ENCODE data around the gene SP7.
"Not testable (repeated sequence)": the region's sequence is repeated elsewhere in the genome, so short reads cannot be mapped to it uniquely, and the experiment has no call there.

Gene SP7

DNA sequence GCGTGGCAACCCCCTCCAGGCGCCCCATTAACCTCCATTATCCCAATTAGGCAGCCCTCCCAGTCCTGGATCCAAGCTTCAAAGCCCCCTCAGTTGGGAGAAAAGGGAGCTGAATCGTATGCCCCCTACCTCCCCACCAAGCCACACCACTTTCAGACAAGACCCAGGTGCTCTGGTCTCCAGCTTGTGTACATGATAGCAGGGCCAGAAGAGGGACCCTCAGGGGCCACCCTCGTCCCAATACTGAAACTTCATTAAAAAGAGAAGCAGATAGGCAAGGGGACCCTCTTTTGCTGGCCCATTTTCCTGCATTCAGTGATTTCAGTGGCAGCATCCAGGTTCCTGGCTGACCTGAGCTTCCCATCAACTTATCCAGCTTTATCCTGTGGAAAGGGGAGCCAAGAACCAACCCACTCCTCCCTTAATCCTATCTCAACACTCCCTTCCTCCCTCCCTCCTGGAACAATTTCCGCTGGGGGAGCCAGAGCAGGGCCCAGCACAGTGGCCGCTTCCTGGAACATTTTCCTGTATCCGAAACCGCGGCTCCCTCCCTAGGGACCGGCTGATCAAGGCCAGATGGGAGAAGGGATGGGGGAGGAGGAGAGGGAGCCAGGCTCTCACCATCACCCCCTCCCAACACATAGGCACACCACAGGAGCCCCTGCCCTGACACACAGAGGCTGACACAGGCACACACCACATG is 9.5 kb upstream of the SP7 start:
- no peak for DNase-seq

DNA sequence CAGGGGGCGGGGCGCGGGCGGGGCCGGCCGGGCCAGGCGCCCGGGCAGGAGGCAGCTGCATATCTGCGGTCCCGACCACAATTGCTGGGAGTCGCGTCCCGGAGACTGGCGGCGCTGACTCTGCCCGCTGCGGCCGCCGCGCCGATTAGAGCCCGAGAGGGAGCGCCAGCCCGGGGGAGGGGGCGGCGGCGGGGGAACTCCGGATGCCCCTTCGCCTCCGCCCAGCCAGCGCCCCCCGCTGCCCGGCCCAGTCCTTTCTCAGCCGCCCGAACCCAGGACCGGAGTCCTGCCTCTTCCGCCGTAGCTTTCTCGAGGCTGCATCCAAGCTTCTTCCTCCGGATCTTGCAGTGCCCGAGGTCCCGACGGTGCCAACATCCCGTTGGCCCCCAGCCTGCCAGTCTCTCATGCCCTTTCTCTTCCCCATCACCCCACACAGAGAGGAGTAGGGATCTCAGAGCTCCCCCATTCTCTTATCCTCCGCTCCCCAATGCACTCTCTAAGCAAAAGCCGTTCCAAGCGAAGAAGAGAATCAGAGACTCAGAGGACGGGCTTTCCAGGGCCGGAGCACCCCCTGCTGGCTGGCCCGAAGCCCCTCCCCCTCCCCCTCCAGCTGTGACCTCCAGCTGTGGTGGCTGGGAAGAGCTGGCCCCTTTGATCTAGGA is 8.8 kb upstream of the SP7 start:
- DNase-seq: peak; percentile 69

DNA sequence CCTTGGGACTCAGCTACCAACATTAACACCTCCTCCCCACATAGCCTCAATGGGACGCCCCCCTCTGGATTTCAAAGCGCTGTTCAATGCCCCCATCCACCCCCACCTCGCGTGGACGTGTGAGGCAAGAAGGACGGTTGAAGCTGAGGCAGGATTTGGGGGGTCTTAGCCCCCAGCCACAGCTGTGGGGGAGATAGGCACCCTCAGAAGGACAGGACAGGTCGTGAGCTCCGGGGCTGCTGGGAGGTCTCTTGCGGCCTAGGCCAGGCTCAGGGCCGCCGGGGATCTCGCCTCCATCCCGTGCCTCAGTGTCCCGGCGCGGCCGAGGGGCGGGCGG is 8.3 kb upstream of the SP7 start:
- DNase-seq: no peak

DNA sequence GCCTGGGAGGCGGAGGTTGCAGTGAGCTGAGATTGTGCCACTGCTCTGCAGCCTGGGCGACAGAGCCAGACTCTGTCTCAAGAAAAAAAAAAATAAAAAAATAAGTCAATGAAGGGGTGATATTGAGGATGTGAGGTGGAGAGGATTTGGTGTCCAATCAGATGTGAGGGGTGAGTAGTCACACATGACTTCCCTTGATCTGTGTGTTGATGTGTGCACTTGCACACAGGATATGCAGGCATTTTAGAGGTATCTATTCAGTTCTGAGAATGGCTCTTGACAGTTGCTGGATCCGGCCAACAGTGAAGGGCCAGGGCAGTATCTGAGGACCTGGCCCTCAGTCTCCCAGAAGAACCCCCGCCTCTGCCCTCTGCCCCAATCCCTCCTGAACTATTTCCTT is 7.8 kb upstream of the SP7 start:
- no peak for DNase-seq

DNA sequence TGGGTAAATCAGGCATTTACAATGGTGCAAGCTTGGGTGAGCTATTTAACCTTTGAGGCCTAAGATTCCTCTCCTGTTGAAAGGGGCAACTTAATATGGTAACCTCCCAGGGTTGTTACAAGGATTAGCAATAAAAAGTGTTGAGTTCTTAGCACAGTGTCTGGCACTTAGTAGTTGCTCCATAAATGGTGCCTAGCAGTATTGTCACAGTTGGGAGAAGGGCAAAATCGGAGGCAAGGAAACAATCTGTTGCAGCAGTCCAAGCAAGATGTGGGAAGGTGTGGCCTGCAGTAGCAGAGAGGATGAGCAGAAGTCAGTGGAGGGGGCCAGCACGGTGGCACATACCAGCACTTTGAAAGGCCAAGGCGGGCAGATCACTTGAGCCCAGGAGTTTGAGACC is 7.3 kb upstream of the SP7 start:
- no peak for DNase-seq

DNA sequence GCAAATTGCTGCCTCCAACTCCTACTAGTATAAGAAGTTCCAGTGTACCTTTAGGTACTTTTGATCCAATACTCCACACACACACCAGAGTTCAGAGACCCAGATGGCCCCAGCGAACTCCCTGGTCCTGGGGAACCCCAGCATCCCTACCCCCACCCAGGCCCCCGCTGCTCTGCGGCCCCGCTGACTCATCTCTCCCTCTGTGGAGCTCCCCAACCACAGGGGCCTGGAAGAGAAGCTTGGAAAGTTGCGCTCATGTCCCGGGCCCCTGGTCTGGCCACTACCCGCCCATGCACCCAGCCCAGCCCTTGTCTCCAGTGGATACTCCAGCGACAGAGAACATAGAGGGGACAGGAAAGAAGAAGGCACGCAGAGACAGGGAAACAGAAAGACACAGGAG is 4.2 kb upstream of the SP7 start:
- DNase-seq: no peak

DNA sequence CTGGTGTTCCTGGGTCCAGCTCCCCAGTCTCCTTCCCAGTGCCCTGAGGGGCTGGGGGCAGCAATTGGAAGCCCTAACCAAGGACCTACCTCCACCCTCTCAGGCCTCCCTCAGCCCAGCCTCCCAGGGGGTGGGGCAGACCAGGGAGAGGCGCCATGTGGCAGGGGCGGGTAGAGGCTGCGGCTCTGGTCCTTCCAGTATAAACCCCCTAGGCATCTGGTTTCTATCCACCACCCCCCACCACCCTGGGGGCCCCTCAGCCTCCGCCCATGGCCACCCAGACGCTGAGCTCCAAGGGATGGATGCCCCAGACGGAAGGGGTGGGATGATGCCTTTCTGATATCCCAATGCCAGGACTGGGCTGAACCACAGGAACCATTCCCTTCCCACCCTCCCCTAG is 2.8 kb upstream of the SP7 start:
- DNase-seq: no peak

DNA sequence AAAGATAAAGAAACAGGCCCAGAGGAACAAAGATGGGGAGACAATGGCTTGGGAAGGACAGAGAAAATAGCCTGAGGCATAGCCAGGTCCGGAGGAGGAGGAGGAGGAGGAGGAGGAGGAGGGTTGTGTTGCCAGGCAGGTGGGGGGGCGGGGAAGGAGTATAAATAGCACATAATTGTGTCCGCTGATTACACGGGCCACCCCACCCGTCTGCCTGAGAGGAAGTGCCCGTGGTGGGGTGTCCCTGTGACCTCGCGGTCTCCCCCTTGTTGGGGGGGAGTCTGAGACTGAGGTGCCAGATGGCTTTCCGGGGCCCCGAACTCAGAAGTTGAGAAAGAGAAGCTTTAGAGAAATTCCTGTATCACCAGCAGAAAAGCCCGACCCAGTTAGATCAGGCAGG is 1.9 kb upstream of the SP7 start:
- DNase-seq: no peak

DNA sequence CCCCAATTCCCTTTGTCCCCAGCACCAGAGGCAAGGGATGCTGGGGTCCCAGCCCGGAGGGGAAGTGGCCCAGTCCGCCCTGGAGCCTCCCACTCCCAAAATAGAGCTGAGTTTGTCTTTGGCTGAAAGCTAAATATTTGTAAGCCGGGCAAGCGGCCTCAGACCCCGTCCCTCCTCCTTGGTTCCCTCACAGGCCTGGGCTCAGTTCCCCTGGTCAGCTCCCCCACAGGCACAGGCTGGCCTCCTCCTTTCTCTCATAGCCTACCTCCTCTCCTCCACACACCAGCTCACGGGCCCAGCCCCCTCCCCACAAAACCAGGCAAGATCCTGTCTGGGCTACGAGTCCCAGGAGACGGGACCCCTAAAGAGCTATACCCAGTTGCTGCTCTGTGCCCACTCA is 1.3 kb downstream of the SP7 start:
- no peak for DNase-seq

DNA sequence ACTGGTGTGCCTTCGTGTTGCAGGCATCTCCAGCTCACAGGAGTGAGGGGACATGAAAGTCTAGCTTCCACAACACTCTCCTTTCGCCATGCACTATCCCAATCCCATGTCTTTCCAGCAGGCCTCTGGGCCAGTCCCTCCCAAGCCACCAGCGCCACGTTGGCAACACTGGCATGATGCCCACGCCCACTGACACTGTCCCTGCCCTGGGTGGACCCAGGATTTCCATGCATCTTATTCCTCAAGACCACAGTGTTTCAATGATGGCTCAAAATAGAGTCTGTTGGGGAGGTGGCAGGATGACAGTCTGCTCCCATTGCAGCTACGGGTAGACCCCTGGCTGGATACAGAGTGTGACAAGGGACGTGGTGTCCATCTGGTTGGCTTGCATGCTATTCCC is 2.3 kb downstream of the SP7 start:
- DNase-seq: no peak

DNA sequence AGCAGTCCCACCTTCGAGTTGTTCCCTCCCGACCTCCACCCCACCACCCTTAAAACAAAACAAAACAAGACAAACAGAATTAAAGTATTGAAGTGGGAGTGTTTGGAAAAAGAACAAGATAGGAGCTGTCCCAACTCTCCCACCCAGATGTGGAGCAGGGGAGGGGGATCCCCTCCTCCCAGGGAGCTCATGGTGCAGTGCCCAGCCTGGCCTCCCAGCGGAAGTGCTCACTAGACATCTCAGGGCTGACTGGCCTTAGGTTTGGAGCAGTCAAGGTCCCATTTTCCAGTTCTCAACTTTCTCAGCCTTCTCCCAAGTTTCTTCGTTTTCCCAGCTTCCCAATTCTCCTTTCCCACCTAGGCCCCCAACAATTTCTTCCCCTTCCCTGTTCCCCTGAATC is 2.9 kb downstream of the SP7 start:
- DNase-seq: no peak

DNA sequence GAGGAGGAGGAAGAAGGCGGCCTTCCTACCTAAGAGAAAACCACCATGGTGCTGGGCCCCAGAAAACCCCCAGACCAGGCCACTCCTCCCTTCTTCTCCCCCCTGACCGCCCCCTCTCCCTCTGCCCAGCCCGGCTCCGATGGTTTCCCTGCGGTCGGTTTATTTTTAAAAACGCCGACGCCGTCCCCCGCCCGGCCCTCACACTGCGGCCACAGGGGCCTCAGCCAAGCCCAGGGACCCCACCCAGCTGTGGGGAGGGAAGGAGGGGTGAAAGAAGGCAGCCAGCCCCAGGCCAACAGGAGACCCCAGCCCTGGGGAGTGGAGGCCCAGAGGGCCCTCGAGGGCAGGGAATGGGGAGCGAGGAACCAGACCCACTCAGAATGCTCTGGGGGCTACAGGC is 3.4 kb downstream of the SP7 start:
- DNase-seq: no peak

DNA sequence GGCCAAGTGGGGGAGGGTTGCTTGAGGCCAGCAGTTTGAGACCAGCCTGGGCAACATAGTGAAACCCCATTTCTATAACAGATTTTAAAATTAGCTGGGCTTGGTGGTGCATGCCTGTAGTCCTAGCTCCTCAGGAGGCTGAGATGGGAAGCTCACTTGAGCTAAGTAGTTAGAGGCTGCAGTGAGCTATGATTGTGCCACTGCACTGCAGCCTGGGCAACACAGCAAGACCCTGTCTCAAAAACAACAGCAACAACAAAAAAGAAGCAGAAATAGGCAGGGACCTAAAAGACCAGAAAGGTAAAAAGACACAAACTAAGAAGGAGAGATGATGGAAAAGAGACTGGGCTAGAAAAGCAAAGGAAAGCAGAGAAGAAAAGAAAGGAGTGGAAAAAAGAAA is 3.8 kb downstream of the SP7 start:
- DNase-seq: not testable (repeated sequence)

DNA sequence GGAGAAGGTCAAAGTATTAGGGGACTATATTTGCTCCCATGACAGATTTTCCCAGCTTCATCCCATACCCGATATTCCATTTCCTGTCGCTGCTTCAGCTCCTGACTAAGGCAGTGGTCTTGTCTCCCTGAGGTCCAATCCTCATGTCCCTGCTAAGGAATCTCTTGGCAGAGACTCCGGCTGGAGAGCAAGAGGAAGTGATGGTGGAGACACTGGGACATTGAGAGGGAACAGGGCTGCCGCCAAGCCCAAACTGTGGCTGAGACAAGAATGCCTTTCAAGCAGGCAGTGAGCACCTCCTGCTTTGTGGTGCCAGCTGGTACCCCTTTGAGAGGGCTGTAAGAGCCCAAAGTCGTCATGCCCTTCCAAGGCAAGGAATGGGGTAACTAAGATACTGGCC is 5.5 kb downstream of the SP7 start:
- no peak for DNase-seq

DNA sequence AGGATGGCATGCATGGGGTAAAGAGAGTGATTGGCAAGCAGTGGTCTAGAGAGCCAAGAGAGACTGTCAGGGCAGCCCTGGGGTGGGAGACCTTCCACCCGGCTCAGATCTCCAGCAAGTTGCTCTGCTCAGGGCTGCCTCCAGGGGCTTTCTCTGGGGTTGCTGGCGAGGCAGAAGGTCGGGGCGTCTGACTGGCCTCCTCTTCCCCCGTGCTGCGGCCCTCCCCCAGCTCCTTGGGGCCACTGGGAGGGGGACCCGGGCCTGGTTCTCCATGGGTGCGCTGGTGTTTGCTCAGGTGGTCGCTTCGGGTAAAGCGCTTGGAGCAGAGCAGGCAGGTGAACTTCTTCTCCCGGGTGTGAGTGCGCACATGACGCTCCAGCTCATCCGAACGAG is 8.1 kb downstream of the SP7 start:
- no peak for DNase-seq

DNA sequence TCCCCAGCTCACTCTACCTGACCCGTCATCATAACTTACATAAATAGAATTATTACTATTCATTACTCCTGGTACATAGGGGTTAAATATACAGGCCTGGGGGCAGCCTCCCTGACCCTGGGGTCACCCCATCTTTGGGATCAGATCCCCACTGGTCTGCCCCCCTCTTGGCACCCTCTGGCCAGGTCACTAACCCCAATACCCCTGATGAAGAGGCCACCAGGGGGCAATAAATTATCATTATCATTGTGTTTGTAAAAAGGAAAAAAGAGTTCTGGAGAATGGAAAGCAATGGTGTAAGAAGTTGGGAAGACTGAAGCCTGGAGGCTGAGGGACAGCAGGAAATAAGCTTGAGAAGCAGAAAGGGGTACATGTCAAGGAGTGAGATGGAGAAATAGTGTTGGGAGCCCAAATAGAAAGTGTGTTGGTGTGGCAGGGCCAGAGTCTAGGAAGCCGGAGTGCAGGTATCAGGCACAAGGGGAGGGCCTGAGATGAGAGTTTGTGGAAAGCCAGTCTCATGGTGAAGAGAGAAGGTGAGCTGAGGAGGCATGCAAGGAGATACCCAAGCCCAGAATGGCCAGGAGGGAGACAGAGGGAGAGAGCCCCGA is 8.6 kb downstream of the SP7 start:
- peak; percentile 13 for DNase-seq

DNA sequence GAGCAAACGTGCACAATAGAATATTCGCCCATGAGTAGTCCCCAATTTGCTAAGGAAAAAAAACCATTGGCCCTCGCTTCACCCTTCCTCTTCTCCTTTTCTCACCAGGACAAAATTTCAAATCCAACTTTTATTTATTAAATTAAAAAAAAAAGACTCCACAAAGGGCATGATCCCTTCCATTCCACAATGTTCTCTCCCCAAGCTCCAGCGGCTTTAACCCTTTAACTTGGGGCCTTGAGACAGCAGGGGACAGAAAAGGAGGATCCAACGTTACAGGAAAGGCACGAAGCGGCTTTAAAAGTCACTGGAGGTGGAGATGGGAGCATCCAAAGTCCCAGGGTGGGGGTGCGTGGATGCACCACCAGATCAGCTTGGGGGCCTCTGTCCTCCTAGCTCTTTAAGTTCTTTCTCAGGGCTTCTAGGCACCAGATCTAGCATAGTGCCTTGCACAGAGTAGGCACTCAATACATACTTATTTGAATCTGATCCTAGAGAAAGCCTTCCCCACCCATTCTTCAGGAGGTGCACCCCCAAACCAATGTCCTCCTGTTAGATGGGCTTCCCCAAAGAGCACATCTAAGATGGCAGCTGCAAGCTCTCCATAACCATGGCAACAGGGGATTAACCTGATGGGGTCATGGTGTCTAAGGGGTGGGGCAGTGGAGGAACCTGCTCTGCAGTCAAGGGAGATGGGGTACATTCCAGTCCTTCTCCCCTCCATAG is 9.5 kb downstream of the SP7 start:
- no peak for DNase-seq

DNA sequence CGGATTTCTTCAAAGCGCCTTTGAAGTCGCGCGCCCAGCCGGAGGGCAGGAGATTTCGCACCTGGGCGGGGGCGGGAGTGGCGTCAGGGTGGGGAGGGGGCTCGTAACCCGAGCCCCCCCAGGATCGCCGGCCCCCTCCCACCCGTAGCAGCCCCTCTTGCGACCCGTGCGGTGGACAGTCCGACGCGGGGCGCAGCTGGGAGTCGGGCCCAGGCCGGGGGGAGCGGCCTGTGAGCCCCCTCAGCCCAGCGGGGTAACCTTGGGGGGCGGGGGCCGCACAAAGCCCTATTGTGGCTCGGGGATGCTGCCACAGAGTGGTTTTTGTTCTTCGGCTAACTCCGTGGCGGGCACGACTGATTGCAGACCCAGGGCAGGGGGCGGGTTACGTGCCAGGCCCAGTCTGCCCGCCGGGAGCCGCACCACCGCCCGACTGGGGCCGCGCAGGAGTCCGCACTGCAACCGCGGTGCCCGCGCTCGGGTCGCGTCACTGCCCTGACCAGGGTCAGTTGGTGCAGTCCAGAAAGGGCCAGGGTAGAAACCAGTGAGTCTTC is 10.6 kb downstream of the SP7 start:
- DNase-seq: no peak

DNA sequence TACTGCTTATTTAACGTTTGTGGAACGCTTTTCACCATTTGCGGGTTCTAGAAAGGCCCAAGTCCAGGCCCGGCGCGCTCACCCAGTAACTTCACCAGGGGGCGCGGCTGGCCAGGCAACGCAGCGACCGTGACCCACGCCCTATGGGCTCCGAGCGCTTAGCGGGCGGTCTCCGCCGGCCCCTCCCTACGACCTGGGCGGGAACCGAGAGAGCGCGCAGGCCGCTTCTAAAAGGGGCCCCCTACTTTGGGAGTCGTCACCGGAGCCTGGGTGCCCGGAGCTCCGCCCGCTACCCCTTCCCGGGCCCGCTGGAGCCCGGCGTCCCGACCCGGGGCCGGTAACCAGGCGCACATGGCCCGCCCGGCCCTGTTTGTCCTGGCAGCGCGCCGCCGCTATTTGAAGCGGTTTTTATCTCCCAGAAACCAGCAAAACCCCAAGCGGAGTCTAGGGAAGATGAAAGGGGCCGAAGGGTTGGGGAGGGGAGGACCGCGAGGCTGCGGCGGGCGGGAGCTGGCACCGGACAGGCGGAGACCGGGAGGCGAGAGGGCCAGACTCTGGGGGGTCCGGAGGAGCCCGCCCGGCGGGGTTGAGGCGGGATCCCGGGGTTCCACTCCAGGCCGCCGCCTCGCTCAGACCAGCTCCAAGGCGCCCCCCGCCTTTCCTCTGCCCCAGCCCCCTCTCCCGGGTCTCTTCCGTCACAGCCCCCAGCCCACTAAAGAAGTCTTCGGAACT is 11.2 kb downstream of the SP7 start:
- peak; percentile 87 for DNase-seq

DNA sequence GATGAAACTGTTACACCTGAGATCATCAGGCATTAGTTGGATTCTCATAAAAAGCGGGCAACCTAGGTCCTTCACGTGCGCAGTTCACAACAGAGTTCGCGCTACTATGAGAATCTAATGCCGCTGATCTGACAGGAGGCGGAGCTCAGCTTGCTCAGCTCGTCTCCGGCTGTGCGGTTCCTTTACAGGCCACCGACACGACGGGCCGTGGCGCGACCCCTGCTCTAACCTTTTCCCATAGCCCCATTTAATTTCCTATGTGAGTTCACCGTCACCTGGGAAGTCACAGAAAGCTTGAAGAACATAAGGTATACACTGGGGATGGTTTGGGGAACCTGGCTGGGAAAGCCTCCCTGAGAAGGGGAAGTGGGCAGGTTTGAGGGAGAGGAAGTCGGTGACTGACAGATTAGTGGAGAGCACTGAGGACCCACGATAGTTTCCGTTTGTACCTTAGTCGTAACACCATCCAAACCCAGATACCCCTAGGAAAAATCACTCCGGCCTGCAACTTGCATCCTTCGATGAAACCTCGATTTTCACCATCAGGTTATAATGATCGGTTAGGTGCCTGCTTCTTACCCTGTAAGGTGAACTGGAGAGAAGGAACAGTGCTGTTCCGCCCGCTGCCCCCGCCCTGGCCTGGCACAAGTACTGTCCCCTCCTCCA is 11.9 kb downstream of the SP7 start:
- DNase-seq: peak; percentile 53

DNA sequence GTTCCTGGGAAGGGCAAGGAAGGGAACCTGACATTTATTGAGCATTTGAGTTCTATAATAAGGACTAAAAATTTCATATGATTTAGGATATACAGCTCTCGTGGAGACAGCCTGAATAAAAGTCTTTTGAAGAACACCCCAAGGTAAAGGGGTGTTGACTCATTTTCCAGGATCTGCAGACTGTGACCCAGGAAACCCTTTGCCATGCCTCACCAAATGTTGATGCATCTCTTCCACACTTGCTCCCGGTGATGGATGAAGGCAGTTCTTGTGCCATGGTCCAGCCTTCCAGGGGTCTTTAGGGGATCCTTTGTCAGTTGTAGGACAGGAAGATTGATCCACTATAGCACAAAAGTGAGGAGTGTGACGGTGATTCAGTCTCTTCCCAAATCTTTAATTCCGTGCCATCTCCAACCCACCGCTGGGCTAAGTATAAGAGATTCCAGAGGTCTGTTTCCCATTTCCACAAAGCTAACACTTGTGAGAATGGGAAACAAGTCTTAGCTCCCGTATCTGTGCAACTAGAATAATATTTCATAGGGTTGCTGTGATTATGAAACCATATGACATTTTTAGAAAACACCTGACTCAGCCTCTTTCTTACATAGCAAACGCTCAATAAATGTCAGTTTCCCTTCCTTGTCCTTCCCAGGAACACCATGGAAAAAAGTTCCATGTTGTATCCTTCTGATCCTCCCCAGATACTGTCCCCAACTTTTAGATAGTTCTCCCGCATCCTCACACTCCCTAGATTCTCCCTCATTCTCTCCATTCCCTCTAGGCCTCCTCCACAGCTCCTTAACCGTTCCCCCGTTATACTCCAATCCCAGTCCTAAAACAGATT is 15.6 kb downstream of the SP7 start:
- no peak for DNase-seq

DNA sequence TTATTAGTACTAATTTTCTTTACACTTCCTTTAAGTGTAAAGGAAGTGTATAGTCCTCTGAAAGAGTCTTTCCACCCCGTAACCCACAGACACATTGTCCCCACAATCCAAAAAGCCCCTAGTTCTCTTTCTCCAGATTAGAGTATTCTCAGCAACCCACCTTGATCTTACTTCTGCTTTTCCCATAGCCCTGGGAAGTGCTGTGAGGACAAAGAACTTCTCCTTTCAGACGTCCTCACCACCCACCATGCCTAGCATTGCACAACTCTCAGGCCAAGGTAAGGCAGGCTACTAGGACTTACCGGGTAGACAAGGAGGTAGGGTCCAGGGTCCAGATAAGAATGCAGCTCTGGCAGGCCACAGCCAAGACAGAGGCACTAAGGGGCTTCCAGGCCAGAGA is 22.2 kb downstream of the SP7 start:
- DNase-seq: no peak
